GM21360 (cell line): ENCODE measurements around the gene DRGX.

Source experiments
- ATAC-seq: cut with Tn5 transposase; IDR thresholded peaks from one replicate; pipeline ENCODE4 v1.9.1; 2021; ENCODE audit warnings: mild to moderate bottlenecking, moderate library complexity; ENCODE audit not compliant: unreplicated experiment

DRGX gene

DNA sequence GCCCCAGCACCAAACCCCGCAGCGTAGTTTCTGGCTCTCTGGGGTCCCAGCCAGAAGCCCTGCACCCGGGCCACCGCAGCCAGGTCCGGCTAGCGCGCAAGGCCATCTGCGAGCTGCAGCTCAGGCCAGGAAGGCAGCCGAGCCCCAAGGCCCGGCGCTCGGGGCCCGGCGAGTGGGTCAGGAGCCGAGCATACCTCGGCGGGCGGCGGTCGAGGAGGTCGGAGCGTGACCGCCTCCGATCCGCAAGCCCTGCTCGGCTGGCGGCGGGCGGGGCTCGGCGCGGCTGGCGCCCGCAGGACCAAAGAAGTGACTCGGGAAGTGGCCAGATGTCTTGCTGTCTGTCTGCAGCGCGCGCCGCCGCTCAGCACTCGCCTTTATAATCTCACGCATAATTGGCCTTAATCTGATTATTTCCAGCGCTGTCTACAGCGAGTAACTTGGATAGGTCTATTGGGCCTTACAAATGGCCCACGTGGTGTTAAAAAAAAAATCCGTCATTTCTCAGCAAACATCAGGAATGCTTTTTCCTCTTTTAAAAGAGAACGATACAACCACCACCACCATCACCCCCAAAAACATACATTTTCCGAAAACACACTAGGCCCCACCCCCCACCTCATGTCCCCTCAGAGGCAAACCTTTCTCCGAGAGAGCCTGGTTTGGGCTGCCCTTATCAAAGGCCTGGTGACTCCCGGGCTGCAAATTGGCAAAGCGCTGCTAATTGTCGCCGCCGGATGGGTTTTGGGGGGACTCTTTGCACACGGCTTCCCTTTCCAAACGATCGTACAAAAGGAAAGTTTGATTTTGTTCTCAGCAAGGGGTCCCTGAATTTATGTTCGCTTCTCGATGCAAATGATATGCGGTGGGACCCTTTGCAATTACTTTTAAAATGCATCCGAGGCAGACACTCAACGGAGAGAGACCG, at the start of gene DRGX:
Gene DRGX (minus strand): TSS at position 349 of the 925 bp plus-strand sequence. CDS start 649 bp downstream, outside the sequence.
- ATAC-seq: no peak

DNA sequence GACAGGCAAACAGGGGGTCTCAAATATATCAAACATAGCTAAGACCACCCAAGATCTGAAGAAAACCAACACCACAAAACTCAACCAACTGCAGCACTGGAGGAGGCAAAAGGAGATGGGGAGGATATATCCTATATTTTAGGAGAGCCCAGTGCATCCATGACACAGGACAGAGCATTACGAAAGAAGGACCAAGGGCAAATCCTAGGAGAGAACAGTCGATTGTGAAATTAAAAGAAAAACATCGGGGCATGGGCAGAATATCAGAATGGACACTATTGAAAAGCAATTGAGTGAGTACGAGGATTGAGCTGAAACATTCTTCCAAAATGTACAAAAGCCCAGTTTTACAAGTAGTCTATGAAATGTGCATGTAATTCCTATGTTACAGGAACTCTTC, 48.5 kb upstream of the DRGX start:
- no peak for ATAC-seq

DNA sequence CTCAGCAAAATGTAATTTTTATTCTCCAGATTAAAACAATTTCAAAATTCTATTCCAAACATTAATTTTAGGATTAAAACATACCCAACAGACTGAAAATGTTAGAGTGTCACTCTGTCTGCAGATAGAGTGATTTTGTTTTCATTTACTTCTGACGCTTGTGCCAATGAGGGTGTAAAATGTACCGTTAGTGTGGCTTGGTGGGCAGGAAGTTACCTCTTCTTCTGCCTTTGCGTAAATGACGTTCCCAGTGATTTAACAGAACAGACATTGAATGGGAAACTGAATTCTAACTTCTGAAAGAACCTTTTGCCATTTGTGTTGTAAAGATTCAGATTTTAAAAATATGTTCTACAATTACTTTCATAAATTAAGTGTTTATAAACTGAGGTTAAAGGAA, 47.0 kb upstream of the DRGX start:
- ATAC-seq: no peak

DNA sequence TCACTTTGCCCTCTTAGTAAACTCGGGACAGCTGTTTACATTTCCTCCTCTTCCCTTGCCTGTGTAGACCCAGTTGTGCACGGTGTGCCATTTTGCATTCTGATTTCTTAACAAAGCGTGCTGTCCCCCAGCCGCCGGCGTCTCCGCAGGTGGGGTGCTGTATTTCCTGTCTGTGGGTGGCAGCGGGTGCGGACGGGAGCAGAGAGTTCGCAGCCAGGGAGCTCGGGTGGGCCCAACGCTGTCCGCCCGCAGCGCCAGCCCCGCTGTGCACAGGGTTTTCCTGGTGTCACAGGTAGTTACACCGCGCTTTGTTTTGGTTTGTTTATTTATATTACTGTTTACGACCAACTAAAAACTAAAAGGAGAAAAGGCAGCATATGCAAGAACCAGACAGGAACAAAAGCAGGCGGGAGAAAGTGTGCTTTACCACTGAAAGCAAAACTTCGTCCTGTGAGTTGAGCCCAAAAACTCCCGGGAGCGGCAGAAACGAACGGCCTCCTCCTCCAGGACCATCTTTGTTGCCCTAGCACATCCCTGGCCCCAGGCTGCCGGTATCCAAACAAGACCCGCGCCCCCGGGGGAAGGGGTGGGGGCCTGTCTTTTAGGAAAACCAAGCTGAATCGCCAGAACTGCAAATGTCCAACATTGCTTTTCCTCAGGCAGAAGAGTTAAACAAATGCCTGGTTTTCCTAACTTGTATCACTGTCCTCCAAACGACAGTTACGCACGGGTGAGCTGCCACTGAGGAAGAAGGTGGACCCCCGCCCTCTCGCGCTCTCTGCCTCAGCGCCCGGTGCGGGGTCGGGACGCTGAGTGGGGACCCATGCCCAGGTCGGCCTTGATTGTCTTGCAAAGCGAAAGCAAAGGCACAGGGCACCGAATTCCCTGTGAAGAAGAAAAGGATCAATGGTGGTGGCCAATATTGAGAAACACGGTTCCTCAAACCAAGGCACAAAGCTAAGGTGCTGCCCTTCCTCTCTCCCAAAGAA, 45.9 kb upstream of the DRGX start:
- ATAC-seq: no peak

DNA sequence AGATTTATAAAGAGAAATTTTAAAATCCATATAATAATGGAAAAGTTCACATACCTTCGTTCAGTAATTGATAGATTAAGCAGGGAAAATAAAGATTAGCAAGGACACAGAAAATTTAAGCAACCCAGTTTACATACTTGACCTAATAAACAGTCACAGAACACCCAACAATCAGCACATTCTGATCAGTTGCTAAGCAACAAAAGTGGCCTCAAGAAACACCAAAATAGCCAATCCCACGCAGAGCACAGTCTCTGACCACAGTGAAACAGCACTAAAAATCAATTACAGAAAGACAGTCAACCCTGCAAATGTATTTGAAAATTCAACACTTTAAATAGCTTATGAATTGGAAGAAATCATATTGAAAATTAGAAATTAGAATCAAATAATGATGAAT, 39.3 kb upstream of the DRGX start:
- no peak for ATAC-seq

DNA sequence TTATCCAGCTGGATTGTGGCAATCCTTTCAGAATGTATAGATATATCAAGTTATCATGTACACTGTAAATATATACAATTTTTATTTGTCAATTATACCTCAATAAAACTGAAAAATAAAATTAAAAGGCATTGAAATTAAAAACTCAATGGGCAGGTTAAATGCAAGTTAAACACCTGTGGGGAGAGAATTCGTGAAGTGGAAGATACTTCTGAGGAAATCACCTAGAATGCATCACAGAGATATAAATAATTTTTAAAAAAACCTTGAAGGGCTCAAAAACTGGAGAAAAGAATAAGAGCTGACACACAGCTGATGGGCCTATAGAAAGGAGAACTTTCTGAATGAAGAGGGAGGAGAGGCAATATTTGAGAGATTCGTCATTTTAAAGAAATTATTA, 37.2 kb upstream of the DRGX start:
- ATAC-seq: no peak

DNA sequence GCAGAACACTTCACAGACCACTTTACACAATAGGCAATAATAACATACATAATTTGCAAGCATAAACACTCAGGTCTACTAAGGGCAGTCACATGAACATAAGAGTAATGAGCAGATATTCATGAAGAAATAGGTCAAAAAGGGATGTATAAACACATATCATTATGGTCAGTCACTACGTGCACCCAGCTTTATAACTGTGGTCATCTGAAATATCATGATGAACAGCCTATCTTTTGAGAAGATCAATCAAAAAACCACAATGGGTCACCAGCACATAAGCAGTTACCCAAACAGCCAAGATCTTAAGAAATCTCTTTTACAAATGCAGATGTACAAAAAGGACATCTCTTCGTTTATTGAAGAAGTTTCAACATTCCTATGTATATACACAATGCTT, 35.5 kb upstream of the DRGX start:
- no peak for ATAC-seq

DNA sequence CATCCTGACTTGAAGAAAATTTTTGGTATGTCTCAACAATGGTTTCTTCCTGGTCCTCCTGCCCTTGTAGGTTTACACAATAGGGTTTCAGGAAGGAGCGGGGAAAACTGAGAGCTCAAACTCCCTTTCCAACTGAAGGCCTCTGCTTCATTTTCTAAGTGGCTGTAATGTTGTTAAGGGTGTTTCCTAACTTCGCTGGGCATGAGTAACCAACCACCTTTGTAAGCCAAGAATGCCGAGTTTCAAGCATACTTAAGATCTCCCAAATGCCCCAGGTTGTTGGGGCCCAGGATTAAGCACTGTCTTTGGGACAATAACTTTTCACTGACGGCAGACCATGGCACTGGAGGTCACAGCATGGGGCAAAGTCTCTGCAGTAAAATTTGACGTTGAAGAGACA, 33.6 kb upstream of the DRGX start:
- ATAC-seq: no peak

DNA sequence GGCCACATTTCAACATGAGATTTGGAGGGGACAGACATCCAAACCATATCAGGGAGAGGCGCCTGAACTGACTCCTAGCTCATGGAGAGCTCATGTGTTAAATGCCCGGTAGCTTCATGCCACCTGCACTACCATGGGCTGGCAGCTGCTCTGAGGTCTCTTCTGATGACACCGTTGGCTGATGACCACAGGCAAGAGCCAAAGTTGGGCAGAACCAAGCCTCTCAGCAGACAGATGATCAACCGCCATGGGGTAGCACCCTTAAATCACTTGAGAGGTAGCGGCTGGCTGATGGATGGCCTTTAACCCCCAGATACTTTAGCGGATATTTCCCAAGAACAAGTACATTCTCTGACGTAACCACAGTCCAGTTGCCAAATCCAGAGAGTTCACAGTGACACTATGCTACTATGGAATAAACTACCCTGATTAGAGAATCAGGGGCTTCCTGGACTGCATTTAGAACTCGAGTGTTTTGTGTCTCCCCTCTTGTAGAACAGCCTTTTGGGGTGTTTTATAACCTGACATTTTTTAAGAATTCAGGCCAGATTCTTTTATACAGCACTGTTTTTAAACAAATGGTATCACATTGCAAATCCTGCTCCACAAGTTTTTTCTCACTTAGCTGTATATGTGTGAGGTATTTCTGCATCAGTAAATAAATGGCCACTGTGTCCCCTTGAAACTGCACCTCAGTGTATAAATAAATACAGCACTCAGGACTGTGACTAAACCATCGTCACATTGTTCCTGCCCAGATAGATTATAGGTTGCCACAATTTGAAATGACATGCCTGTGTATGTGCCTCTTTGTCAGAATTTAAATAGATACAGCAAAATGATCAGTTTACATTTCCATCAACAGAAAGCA, 30.8 kb upstream of the DRGX start:
- no peak for ATAC-seq

DNA sequence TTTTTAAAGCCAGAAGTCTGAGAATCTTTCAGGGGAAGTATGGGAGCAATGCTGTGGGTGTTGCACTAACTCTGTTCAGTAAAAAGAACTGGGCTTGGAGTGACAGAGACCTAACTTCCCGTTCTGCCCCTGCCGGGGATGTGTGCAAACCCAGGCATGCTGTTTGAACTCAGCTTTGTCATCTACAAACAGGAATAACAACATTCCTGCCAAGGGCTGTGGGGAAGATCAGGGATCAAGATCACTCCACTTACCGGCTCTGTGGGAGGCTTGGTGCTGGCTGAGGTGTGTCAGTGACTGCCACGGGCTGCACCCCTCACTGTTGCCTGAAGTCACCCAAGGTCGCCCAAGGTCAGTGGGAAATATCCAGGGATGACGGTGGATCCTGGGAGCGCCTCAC, 23.1 kb upstream of the DRGX start:
- ATAC-seq: no peak

DNA sequence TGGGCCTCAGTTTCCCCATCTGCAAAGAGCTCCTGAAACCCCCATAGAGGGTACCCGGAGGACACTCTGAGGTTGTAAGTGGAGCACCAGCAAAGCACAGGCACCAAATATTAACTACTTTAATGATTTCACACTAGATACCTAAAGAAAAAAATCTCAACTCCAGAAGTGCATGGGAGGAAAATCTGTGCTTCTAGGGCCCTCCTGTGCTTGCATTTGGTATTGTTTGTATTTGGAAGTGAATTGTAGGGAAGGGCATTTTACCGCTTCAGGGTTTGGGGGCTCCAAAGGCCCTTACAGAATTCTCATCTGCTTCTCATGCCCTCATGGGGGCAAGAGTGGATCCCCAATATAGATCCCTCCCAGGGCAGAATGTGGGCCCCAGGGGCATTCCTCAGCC, 22.4 kb upstream of the DRGX start:
- no peak for ATAC-seq

DNA sequence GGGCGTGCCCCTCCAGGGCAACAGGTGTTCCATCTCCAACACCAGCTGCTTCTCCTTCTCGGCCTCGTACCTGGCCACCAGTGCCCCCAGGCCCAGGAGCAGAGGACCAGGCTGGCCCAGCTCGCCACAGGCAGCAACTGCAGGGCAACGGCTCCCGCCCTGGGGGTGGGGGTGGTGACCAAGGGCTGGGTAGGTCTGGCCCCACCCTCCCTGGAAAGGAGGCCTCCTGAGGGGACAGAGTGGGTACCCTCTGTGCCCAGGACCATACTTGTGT, 22.1 kb upstream of the DRGX start:
- no peak for ATAC-seq

DNA sequence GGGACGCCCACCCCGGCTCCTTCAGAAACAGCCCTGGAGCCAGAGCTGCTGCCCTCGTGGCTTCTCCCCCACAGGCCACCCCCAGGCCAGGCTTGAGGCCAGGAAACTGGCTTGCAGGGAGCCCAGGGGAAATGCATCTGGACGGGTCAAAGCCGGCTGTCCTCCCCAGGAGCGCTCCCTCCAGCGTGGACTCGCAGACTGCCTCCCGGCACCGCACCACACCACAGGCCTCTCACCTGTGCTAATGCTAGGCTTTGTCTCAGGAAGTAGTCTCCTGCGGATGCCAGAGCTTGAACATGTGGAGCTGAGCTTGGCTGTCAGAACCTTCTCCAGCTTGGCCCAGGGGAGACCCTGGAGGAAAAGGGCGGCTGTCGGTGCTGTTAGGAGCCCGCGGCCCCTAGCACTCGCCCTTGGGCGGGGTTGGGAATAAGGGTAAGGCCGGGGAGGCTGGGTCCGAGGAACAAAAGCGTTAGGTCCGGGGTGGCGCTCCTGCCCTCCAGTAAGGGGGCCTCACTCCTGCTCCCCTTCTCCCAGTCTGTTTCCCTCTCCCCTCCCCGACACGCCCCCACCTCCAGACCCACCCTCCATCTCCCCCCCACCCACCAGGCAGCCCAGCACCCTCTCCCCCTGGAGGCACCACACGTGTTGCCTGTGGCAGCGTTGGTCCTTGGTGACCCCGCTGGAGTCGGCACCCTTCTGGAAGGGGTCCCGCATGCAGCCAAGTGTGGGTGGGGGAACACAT, 21.6 kb upstream of the DRGX start:
- no peak for ATAC-seq

DNA sequence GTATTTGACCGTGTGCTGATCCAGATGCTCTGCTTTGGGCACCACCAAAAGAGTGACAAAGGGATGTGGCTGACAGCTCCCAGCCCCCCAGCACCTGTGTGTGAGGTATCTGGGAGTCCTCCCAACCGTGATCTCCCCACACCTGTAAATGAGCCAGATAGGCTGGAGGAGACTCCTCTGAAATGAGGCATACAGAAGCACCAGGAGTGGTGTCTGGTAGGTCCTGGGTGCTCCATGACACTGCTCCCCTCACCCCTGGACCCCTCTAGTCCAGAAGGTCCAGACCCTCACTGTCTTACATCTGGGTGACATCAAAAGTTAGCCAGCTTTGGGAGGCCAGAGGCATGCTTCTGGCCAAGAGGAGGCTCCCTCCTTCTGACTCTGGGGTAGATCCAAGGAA, 20.0 kb upstream of the DRGX start:
- ATAC-seq: no peak

DNA sequence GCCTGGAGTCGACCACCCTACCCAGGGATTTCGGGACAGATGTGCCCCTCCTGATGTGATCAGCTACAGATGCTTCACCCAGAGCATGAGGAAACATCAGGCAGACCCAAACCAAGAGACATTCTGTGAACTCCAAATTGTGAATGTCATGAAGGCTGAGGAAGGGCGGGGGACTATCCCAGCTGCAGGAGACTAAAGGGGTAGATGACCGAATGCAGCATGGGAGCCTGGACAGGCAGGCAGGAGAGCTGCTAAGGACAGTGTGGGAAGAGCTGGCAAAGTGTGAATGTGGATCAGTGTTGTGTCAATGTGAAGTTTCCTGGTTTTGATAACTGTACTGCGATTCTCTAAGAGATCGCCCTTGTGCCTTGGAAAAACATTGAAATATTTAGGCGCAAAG, 19.2 kb upstream of the DRGX start:
- ATAC-seq: no peak

DNA sequence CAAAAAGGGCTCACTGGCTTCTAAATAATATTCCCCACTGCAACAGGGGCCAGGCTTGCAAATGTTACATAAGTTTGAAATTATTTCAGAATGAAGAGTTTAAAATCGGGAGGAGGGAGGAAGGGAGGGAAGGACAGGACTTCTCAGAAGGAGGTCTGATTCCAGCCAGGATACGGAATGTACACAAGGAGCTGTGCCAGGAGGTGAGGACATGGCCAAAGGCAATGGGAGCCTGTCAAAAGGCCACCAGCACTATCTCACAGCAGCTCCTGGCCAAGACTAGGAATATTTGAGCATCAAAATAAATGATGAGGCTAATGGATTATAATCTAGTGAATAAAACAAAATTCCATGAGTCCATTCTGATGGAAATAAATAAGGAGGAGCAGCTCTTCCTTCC, 18.6 kb upstream of the DRGX start:
- ATAC-seq: no peak

DNA sequence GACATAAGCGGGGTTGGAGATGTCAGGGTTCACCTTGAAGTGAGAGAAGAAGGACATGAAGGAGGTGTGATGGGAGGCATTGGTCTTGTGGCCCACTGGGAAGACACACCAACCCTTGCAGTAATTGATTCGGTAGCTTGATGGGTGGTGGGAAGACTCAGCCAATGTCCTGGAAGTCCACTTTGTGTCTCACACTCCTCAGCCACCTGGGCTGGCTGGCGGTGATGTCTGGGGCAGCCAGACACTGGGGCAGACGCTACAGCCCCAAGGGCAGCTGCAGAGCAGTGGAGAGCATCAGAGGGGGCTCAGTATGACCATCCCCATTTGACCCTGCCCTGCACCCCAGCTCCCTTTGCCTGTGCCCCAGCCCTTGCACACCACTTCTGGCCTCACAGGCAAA, 16.7 kb upstream of the DRGX start:
- ATAC-seq: no peak

DNA sequence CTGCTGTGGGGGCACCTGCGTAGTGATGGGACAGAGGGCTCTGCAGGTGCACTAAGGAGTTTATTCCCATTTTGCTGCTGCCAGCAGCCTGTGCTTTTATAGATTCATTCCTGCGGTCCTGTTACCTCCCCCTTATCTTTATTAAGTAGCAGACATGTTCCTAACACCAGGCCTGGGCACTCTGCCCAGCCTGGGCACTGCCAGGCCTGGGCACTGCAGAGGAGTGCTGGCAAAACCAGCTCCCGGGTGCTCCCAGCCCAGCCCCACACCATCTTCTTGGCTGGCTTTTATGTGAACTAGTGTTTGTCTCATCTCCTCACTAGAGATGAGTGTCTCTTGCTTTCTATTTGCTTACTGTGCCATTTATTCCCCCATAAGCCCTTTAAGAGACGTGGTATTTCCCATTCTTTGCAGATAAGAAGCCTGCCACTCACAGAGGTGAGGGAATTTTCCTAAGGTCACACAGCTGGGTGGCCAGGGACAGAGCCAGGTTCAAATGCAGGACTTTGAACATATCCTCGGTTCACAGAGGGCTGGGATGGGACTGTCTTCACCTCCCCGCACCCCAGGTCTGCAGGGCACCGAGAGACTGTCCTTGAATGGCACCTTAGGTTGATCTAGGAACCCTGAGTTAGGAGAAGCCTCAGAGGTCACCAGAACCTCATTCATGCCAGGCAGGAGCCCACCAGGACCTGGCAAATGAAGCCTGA, 14.6 kb upstream of the DRGX start:
- ATAC-seq: no peak

DNA sequence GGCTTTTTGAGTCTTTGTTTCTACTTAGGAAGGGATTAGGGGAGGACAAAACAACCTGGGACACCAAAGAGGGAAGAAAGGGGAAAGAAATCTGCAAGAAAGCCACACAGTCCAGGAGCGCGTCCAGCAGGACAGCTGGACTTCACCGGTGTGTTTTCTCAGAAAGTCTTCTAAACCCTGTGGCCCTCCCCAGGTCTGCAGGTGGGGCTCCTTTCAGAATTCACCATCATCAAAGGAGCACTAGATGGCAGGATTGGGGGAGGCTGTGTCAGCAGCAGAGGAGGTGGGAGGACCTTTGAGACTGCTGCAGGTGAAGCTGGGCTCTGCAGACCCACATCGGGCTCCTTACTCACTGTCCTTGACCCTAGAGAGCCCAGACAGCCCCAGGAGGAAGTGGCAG, 13.9 kb upstream of the DRGX start:
- no peak for ATAC-seq
